ENCODE results near the gene GZF1.

Gene GZF1

GRCh38 chr20:23361476-23362391 is at the start of gene GZF1:
GZF1 (plus strand) TSS chr20:23362182; CDS start chr20:23364384, 2,202 bp downstream.
- DNase-seq: peak; percentile 87

- DNase-seq: no peak
Measured at GRCh38 chr20:23313271-23313670, 48.7 kb upstream of the GZF1 start.

GRCh38 chr20:23314699-23315098 is 47.3 kb upstream of the GZF1 start:
- DNase-seq: no peak

- no peak for DNase-seq
Measured at GRCh38 chr20:23315099-23315498, 46.9 kb upstream of the GZF1 start.

- no peak for DNase-seq
Measured at GRCh38 chr20:23316626-23317025, 45.4 kb upstream of the GZF1 start.

DNA sequence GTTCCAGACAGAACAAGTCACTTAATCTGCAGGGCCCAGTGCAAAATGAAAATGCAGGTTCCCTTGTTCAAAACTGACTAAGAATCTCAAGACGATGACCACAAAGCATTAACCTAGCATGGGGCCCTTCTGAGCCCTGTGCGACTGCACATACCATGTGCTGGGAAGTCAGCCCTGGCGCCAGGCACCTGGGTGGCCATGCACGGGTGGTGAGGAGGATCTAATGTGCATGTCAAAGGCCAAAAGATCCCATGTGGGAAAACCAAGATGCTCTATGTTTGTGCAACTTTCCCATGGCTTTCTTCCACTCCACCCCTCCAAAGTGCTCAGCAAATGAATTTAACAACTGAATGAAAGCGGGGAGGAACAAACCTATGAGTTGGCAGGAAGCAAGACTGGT is 44.9 kb upstream of the GZF1 start:
- no peak for DNase-seq

GRCh38 chr20:23318347-23318746 is 43.6 kb upstream of the GZF1 start:
- DNase-seq: no peak

DNA sequence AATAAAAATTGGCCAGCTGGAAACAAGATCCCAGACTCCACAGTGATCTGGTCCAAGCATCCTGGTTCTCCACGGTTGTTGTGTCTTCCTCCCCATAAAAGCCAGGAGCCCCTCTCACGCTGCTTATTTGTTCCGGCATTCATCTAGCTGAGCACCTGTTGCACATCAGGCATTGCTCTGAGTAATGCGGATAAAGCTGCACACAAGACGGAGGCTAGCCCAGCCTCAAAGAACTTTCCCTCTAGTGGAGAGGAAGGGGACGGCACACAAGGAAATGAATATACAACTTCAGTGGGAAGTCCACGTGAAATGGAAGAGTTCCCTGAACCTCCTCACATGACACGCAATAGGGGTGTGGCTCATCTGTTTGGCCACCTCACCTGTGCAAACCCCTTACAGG is 41.7 kb upstream of the GZF1 start:
- DNase-seq: no peak

DNA sequence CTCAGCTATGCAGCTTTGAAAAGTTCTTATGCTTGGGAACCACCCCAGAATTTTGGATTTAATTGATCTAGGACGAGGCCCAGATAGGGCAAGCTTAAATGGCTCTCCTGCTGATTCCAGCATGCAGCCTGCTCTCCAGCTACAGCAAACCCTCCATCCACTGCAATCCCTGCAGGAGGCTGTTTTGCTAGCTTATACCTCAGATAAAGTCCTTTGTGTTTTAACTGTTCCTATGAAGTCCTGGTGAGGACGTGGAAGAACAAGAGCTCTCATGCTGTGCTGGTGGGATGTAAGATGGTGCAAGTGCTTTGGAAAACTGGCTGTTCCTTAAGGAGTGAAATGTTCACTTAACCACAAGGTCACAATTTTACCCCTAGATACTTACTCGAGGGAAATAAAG is 36.9 kb upstream of the GZF1 start:
- DNase-seq: no peak

DNA sequence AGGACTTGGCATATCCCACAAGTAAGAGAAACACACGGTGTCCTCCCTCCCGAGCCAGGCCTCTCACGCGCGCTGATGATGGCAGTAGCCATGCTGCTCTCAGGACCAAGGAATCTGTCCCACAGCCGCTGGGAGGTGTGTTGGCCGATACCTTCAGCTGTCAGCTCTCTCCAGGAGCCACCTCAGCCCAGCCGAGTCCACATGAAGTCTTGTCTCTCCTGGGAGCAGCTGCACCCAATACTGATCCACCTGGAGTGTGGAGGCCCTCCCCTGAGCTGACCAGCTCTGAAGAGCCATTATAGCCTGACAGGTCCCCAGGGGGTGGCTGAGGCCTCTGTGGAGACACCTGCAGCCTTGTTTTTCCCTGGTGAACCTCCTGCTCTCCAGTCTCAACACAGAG is 35.2 kb upstream of the GZF1 start:
- DNase-seq: no peak

GRCh38 chr20:23327617-23328333 is 34.2 kb upstream of the GZF1 start:
- no peak for DNase-seq

GRCh38 chr20:23331450-23332350 is 30.3 kb upstream of the GZF1 start:
- DNase-seq: no peak

- DNase-seq: no peak
Measured at GRCh38 chr20:23332467-23332866, 29.5 kb upstream of the GZF1 start.

- no peak for DNase-seq
Measured at GRCh38 chr20:23334111-23334510, 27.9 kb upstream of the GZF1 start.

GRCh38 chr20:23335521-23335920 is 26.5 kb upstream of the GZF1 start:
- no peak for DNase-seq

DNA sequence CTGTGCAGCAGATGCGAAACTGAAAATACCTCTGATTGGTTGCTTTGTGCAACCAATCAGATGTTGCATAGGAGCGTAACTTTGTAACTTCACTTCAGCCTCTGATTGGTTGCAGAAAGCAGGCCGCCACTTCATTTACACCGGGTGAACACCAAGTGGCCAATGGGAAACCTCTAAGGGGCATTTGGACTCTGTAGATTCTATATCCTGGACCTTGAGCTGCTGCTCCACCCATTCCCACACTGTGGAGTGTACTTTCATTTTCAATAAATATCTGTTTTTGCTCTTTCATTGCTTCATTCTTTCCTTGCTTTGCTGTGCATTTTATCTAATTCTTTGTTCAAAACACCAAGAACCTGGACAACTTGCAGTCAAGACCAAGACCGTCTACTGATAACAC is 25.5 kb upstream of the GZF1 start:
- DNase-seq: no peak

DNA sequence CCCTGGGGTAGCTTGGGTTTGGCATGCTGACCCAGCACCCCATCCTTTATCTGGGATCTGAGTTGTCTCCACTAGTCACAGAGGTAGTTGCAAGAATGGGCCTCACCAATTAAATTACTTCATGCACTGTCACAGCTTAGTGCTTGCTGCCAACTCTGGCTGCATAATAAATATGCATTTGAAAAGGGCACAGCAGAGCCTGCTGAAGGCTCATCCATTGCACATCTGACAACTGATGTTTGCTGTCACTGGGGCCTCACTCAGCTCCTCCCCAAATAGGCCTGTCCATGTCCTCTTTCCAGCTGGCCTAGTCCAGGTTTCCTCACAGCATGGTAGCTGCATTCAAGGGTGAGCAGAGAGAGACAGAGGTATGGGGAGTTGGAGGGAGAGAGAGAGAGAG is 24.7 kb upstream of the GZF1 start:
- DNase-seq: no peak

- DNase-seq: no peak
Measured at GRCh38 chr20:23339986-23340385, 22.0 kb upstream of the GZF1 start.

GRCh38 chr20:23340524-23340923 is 21.5 kb upstream of the GZF1 start:
- peak; percentile 20 for DNase-seq

DNA sequence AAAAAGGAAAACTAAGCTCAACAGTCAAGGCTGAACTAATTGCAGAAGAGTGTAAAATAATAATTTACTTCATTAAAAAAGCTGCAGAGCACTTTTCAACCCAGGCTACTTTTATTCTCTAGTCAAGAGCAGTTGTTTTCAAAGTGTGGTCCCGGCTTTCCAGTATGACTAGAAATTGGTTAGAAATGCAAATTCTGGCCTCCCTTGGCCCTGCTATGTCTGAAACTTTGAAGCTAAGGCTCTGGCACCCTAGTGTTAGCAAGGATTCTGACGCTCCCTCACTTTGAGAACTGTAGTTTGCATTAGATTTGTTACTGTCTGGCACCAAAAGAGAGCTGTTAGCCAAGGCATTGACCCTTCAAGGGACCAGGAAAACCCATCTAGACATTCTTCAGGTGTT is 20.9 kb upstream of the GZF1 start:
- DNase-seq: no peak

- no peak for DNase-seq
Measured at GRCh38 chr20:23343590-23343989, 18.4 kb upstream of the GZF1 start.

DNA sequence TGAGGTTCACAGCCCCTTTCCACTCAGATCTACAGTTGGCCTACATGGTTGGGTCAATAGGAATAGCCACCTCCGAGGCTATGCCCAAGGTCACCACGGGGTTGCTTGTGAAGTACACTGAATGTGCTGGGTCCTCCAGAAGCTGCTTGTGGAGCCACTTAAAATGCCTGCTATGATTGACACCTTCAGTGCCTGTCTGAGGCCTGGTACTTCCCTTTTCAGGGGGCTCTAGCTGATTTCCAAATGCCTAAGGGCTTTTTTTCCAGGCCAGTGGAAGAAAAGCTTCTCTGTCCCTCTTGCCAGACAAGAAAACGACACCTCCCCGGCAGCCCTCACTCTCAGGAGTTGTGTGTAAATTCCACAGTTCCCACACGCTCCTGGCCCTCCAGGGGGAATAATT is 17.6 kb upstream of the GZF1 start:
- no peak for DNase-seq

DNA sequence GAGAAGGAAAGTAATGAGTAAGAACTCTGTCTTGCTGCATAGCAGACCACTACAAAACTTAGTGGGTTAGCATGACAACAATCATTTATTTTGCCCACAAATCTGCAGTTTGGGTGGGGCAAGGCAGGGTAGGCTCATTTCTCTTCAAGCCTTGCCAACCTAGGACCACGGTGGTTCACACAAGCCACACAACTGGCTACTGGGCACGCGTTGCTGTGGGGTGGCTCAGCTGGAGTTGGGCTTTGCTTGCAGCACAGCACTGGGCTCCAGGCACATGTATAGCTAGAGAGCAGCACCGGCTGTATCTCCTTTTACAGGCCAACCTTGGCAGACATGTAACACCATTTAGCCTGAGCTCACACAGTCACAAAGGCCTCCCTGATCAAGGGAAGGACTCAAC is 16.0 kb upstream of the GZF1 start:
- DNase-seq: no peak

All from DMS79 (cell line).